HCT116 (cell line): ENCODE measurements around the gene INMT.

Experiments used
- CBX3 ChIP-seq: IDR thresholded peaks from 2 replicates; pipeline ENCODE4 v1.6.1; 2012; ENCODE audit warnings: low read depth
- EGR1 ChIP-seq: IDR thresholded peaks from 2 replicates; pipeline ENCODE4 v1.6.1; 2012; ENCODE audit warnings: low read depth
- EZH2 ChIP-seq: fragments of 200-600 bp; sonication (generic); IDR thresholded peaks from 2 replicates; pipeline ENCODE4 v1.6.1; 2017; ENCODE audit warnings: antibody characterized with exemption, mixed run types
- JUND ChIP-seq: IDR thresholded peaks from 2 replicates; pipeline ENCODE4 v1.6.1; 2012
- MAX ChIP-seq: IDR thresholded peaks from 2 replicates; pipeline ENCODE4 v1.6.1; 2012
- POLR2A ChIP-seq: IDR thresholded peaks from 2 replicates; pipeline ENCODE4 v1.7.0; 2011; ENCODE audit warnings: borderline replicate concordance; ENCODE audit not compliant: insufficient read depth, insufficient read length; ENCODE audit errors: extremely low read depth
- POLR2AphosphoS5 ChIP-seq: IDR thresholded peaks from 2 replicates; pipeline ENCODE4 v1.6.1; 2011; ENCODE audit warnings: mild to moderate bottlenecking, low read depth, low read length, moderate library complexity
- RAD21 ChIP-seq: IDR thresholded peaks from 2 replicates; pipeline ENCODE4 v1.6.1; 2012; ENCODE audit warnings: low read depth, mild to moderate bottlenecking
- REST ChIP-seq: IDR thresholded peaks from 2 replicates; pipeline ENCODE4 v1.6.1; 2012; ENCODE audit warnings: low read depth
- SIN3A ChIP-seq: IDR thresholded peaks from 2 replicates; pipeline ENCODE4 v1.6.1; 2012; ENCODE audit warnings: low read depth
- SP1 ChIP-seq: IDR thresholded peaks from 2 replicates; pipeline ENCODE4 v1.6.1; 2012; ENCODE audit warnings: low read depth
- ZFX ChIP-seq: fragments of 450-650 bp; IDR thresholded peaks from 2 replicates; pipeline ENCODE4 v1.6.1; 2017
- TF ChIP-seq, protein P1 (sequence below), 3 experiments: fragments of 200-600 bp in 1 of 3; sonication (generic) in 1 of 3; IDR thresholded peaks in 2 of 3; conservative IDR thresholded peaks in 1 of 3; 2 replicates each; pipeline ENCODE4 v1.5.1; 2012 to 2017; ENCODE audit warnings: low read depth in 2 of 3, low read length in 2 of 3, antibody characterized with exemption in 1 of 3, borderline replicate concordance in 1 of 3, control low read depth in 1 of 3, mild to moderate bottlenecking in 1 of 3, mixed read lengths in 1 of 3, mixed run types in 1 of 3, moderate library complexity in 1 of 3; ENCODE audit not compliant: insufficient read depth in 1 of 3
- TF ChIP-seq, protein P2 (sequence below): IDR thresholded peaks from 2 replicates; pipeline ENCODE4 v1.6.1; 2011; ENCODE audit warnings: mild to moderate bottlenecking, low read length, moderate library complexity; ENCODE audit not compliant: insufficient replicate concordance; ENCODE audit errors: extremely low read depth

DNA sequence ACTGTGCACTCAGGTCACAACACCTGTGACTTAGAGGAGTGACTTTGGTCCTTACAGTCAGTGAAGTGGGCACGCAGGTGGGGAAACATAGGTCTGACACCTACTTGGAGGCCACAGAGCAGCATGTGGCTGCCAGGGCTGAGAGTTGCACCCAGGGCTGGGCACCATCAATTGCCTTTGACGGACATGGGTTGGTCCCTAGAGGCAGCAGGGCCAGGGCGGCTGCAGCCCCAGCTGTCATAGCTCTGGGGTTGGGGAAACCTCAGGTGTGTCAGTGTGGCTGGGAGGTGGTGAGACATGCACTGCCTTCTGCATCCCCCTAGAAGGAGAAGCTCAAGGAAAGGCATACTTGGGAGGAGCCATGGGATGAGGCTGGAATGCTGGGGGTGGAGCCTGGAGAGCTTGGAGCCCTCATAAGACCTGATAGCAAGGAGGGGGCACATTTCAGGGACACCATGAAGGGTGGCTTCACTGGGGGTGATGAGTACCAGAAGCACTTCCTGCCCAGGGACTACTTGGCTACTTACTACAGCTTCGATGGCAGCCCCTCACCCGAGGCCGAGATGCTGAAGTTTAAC, at the start of gene INMT:
- TF ChIP-seq POLR2AphosphoS5 (no peak), SIN3A (no peak), EGR1 (no peak), MAX (no peak), EZH2 (no peak), REST (no peak), RAD21 (no peak), JUND (no peak), CBX3 (no peak), ZFX (no peak), POLR2A (no peak), SP1 (no peak)
- TF ChIP-seq, protein P1, sequence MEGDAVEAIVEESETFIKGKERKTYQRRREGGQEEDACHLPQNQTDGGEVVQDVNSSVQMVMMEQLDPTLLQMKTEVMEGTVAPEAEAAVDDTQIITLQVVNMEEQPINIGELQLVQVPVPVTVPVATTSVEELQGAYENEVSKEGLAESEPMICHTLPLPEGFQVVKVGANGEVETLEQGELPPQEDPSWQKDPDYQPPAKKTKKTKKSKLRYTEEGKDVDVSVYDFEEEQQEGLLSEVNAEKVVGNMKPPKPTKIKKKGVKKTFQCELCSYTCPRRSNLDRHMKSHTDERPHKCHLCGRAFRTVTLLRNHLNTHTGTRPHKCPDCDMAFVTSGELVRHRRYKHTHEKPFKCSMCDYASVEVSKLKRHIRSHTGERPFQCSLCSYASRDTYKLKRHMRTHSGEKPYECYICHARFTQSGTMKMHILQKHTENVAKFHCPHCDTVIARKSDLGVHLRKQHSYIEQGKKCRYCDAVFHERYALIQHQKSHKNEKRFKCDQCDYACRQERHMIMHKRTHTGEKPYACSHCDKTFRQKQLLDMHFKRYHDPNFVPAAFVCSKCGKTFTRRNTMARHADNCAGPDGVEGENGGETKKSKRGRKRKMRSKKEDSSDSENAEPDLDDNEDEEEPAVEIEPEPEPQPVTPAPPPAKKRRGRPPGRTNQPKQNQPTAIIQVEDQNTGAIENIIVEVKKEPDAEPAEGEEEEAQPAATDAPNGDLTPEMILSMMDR (IDR thresholded peaks at IDR 0.05 in 2 of 3, conservative IDR thresholded peaks at IDR 0.05 in 1 of 3; ENCODE audit: borderline replicate concordance in 1 of 3, insufficient read depth in 1 of 3, low read depth in 2 of 3, low read length in 2 of 3), result no peak
- TF ChIP-seq, protein P2, sequence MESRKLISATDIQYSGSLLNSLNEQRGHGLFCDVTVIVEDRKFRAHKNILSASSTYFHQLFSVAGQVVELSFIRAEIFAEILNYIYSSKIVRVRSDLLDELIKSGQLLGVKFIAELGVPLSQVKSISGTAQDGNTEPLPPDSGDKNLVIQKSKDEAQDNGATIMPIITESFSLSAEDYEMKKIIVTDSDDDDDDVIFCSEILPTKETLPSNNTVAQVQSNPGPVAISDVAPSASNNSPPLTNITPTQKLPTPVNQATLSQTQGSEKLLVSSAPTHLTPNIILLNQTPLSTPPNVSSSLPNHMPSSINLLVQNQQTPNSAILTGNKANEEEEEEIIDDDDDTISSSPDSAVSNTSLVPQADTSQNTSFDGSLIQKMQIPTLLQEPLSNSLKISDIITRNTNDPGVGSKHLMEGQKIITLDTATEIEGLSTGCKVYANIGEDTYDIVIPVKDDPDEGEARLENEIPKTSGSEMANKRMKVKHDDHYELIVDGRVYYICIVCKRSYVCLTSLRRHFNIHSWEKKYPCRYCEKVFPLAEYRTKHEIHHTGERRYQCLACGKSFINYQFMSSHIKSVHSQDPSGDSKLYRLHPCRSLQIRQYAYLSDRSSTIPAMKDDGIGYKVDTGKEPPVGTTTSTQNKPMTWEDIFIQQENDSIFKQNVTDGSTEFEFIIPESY, result no peak
